ENCODE data around the gene CLP1.

The CLP1 gene

GRCh38 chr11:57630171-57630570, 27.4 kb upstream of the CLP1 start:
- TF ChIP-seq MAX (IDR thresholded peaks at IDR 0.05; ENCODE audit: low read depth, low read length) = no peak
- TF ChIP-seq, protein P1, sequence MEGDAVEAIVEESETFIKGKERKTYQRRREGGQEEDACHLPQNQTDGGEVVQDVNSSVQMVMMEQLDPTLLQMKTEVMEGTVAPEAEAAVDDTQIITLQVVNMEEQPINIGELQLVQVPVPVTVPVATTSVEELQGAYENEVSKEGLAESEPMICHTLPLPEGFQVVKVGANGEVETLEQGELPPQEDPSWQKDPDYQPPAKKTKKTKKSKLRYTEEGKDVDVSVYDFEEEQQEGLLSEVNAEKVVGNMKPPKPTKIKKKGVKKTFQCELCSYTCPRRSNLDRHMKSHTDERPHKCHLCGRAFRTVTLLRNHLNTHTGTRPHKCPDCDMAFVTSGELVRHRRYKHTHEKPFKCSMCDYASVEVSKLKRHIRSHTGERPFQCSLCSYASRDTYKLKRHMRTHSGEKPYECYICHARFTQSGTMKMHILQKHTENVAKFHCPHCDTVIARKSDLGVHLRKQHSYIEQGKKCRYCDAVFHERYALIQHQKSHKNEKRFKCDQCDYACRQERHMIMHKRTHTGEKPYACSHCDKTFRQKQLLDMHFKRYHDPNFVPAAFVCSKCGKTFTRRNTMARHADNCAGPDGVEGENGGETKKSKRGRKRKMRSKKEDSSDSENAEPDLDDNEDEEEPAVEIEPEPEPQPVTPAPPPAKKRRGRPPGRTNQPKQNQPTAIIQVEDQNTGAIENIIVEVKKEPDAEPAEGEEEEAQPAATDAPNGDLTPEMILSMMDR (IDR thresholded peaks at IDR 0.05; ENCODE audit: low read depth, low read length) = no peak
- no peak for TF ChIP-seq MYC (IDR thresholded peaks at IDR 0.05; ENCODE audit: low read depth, low read length)
- no peak for TF ChIP-seq POLR2A (IDR thresholded peaks at IDR 0.05; ENCODE audit: extremely low read depth, insufficient read length)
- no peak overlapping the region for H3K4me3 ChIP-seq (ENCODE audit: low read depth, low read length)
- no peak for DNase-seq (ENCODE audit: low read depth)

DNA sequence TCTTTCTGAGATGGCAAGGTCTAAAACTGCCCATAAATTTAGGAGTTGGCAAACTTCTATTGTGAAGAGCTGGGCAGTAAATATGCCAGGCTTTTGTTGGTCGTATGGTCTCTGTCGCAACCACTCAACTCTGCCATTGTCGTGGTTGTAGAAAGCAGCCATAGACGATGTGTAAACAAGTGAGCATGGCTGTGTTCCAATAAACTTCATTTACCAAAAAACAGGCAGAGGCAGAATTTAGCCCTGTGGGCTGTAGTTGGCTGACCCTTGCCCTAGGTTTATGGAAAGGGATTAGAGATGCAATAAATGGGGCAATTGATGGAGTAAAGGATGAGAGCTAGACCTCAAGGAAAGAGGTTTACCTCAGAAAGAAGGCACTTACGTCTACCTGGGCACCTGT, 25.4 kb upstream of the CLP1 start:
- no peak overlapping the region for H3K4me3 ChIP-seq (ENCODE audit: low read depth, low read length)
- TF ChIP-seq POLR2A (IDR thresholded peaks at IDR 0.05; ENCODE audit: extremely low read depth, insufficient read length) (no peak), MYC (IDR thresholded peaks at IDR 0.05; ENCODE audit: low read depth, low read length) (no peak), MAX (IDR thresholded peaks at IDR 0.05; ENCODE audit: low read depth, low read length) (no peak)
- TF ChIP-seq, protein P1 (IDR thresholded peaks at IDR 0.05; ENCODE audit: low read depth, low read length) = no peak
- peak; percentile 39 for DNase-seq (ENCODE audit: low read depth)

DNA sequence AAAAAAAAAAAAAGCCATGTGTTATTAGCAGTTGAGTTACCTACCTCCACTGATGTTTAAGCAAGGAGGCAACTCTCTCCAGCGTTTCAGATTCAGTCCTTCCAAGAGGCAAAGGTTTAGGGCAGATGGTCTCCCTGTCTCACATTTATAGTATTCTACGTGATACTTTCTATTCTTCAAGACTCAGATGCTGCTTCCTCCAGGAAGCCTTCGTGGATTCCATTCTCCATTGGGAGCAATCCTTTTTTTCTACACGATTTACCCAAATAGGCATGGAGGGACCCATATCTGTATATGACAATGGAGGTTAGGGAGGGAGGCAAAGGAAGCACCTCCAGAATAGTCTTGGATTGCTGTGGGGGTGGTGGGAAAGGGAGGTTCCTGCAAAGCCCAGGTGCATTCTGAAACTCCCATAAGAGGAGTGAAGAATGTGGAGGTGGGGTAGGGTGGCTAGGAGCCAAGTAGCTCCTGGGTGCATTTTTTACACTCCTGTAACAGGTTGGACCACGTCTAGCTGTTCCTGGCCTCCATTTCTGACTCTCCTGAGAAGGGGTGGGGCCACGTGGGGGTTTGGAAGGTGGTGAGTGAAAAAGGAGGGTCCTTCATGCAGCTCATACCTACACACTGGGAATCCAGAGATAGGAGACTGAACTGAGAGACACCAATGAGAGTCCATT, 24.0 kb upstream of the CLP1 start:
- TF ChIP-seq MYC (IDR thresholded peaks at IDR 0.05; ENCODE audit: low read depth, low read length) (no peak), MAX (IDR thresholded peaks at IDR 0.05; ENCODE audit: low read depth, low read length) (no peak), POLR2A (IDR thresholded peaks at IDR 0.05; ENCODE audit: extremely low read depth, insufficient read length) (no peak)
- H3K4me3 ChIP-seq (ENCODE audit: low read depth, low read length) = no peak overlapping the region
- DNase-seq (ENCODE audit: low read depth) = no peak

DNA sequence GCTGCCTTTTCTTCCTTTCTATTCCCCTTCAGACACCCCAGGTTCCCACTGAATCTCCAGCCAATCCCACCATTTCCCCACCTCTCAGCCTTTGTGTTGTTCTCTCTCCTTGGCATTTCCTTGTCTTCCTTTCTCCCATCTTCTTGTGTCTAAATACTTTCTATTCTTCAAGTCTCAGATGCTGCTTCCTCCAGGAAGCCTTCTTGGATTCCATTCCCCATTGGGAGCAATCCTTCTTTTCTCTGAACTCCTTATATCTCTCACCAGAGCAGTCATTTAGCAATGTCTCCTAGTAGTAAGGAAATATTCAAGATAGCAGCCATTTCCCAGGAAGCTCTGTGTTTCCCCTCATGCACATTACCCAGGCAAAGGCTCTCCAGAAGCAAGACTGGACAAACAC, 23.3 kb upstream of the CLP1 start:
- no peak for DNase-seq (ENCODE audit: low read depth)
- TF ChIP-seq MAX (IDR thresholded peaks at IDR 0.05; ENCODE audit: low read depth, low read length) = no peak
- TF ChIP-seq MYC (IDR thresholded peaks at IDR 0.05; ENCODE audit: low read depth, low read length) = no peak
- TF ChIP-seq, protein P1 (IDR thresholded peaks at IDR 0.05; ENCODE audit: low read depth, low read length) = no peak
- TF ChIP-seq POLR2A (IDR thresholded peaks at IDR 0.05; ENCODE audit: extremely low read depth, insufficient read length) = no peak
- H3K4me3 ChIP-seq (ENCODE audit: low read depth, low read length) = no peak overlapping the region

DNA sequence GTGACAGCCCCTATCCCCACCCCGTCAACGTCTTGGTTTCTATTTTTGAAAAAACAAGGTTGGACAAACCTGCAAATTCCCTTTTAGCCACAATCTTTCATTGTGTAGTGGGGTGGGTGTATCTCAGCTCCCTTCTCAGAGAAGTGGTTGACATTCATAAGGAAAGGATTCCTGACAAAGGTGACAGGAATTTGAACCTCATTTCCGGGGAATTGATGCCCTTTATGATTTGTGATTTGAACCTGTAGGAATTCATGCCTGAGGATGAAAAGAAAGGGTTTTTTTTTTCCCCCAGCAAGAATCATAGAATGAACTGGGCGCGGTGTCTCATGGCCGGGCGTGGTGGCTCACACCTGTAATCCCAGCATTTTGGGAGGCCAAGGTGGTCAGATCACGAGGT, 22.3 kb upstream of the CLP1 start:
- H3K4me3 ChIP-seq (ENCODE audit: low read depth, low read length) = no peak overlapping the region
- TF ChIP-seq MYC (IDR thresholded peaks at IDR 0.05; ENCODE audit: low read depth, low read length) (no peak), MAX (IDR thresholded peaks at IDR 0.05; ENCODE audit: low read depth, low read length) (no peak), POLR2A (IDR thresholded peaks at IDR 0.05; ENCODE audit: extremely low read depth, insufficient read length) (no peak)
- TF ChIP-seq, protein P1 (IDR thresholded peaks at IDR 0.05; ENCODE audit: low read depth, low read length) = no peak
- no peak for DNase-seq (ENCODE audit: low read depth)

DNA sequence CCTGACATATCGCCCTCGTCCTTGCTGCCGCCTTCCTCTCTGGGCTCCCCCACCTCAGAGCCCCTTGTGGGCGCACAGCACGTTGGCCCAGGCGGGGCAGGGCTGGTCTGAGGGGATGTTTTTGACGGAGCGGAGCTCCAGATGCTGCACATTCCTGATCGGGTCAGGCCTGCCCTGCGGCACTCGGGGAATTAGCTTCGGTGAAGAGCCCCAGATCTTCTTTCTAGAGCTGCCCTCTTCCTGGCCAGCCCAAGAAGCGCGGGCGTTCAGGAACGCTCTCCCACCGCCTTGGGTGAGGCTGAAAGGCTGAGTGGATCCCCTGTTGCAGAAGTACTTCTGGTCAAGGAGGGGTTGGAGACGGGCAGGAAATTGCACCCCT, 19.9 kb upstream of the CLP1 start:
- no peak for DNase-seq (ENCODE audit: low read depth)
- TF ChIP-seq POLR2A (IDR thresholded peaks at IDR 0.05; ENCODE audit: extremely low read depth, insufficient read length) (no peak), MYC (IDR thresholded peaks at IDR 0.05; ENCODE audit: low read depth, low read length) (no peak), MAX (IDR thresholded peaks at IDR 0.05; ENCODE audit: low read depth, low read length) (no peak)
- TF ChIP-seq, protein P1 (IDR thresholded peaks at IDR 0.05; ENCODE audit: low read depth, low read length) = no peak
- no peak overlapping the region for H3K4me3 ChIP-seq (ENCODE audit: low read depth, low read length)

All from NB4 (cell line).